Glomerular endothelial cell (primary cell): ENCODE data around the gene ANKRD12. TPM values are rescaled to one million over a fixed set of nuclear protein-coding genes. Genes with fewer than 3 reads are reported as not detected.
"Not testable (repeated sequence)": the region's sequence is repeated elsewhere in the genome, so short reads cannot be mapped to it uniquely, and the experiment has no call there.

Source experiments
- DNase-seq: peaks from one replicate; pipeline ENCODE4 v3.0.0-alpha.2; 2011; ENCODE audit warnings: low read depth, low spot score; ENCODE audit errors: extremely low read depth
- total RNA-seq: library from RNA; depleted of rRNA; stranded (reverse); fragments of >200 nt; gene quantifications from 2 replicates; pipeline ENCODE4 v1.2.3, GENCODE V29; 2015

Gene ANKRD12
- 12.5 and 16.3 TPM in 2 replicates for total RNA-seq

DNA sequence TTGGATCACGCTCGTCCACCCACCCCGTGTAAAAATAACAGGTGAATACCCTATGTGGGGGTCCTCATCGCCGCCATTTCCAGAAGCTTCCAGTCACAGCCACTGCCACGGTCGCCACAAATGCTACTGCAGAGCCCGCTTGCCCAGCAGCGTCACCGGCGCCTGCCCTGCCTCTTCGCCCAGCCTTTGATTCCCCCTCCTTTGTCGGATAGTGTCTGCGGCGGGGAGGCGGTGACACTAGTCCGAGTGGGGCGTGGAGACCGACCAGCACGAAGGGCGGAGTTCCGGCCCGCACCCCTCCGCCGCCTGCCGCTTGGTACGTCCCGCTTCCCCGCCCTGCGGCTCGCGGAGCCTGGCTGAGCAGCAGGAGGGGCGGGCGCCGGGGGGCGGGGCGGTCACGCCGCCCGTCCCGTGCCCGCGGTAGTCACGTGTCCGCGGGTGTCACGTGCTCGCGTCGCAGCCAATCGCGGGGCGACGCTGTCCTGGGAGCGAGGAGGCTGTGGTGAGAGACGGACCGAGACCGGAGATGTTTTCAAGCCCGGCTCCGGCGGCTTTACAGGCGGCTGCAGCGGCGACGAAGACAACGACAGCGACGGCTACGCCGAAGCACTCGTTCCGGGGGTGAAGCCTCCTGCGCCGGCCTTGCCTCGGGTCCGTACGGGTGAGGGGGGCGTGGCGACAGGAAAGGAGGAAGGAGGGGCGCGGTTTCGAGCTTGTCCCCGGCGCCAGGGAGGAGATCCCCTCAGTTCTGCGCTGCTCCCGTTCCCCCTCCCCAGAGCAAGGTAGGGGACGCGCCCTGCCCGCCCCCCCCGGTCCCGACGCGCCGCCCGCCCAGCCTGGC, at the start of gene ANKRD12:
Gene ANKRD12 (plus strand): TSS at position 467 of the 841 bp plus-strand sequence. CDS start 45,652 bp downstream, outside the sequence.
- no peak for DNase-seq

DNA sequence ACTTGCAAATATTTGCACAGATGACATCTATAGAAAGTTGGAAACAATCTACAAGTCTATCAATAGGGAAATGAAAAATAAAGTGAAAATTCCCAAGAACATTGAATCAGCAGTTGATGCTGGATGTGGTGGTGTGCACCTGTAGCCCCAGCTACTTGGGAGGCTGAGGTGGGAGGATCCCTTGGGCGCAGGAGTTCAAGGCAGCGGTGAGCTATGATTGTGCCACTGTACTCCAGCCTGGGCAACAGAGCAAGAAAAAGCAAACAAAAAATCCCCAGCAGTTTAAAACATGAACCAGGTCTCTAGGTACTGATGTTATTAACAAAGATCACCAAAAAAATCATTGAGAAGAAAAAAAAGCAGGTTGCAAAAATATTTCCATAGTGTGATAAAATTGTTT, 49.4 kb upstream of the ANKRD12 start:
- no peak for DNase-seq

DNA sequence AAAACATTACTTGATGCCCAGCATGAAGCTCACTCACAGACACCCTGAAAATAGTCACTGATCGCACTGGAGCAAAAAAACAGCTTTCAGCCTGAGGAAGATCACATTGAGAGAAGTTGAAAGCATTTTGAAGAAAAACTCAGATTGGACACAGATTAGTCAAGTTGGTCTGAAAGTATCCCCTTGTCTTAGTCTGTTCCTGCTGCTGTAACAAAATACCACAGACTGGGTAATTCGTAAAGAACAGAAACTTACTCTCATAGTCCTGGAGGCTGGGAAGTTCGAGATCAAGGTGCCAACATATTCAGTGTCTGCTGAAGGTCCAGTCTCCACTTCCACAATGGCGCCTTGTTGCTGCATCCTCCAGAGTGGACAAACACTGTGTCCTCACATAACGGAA, 48.3 kb upstream of the ANKRD12 start:
- no peak for DNase-seq

DNA sequence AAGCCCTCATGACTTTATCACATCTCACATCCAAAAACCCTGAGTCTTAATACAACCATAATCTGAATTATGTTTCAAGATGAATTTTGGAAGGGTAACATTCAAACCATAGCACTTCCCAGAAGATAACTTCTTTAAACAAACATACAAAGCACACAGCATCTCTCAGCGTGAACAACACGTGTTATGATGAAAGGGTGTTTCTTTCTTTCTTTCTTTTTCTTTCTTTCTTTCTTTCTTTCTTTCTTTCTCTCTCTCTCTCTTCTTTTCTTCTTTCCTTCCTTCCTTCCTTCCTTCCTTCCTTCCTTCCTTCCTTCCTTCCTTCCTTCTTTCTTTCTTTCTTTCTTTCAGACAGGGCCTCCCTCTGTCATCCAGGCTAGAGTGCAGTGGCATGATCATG, 47.9 kb upstream of the ANKRD12 start:
- not testable (repeated sequence) for DNase-seq

DNA sequence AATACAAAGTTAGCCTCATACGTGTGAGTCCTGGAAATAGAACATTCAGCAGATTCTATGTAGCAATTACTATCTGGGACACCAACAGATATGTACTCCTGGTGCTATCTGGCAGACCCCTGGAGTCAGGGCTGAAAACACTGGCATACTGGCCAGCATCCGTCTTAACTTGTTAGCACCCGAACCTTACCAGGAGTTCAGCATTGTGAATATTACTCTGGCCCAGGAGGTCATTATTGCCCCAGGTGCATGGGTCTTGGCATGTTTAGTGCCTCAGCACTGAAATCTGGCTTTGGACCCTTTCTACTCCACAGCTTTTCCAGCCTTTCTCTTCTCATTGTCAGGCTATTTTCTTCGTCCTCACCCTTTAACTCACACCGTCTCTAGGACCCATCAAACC, 46.0 kb upstream of the ANKRD12 start:
- no peak for DNase-seq

DNA sequence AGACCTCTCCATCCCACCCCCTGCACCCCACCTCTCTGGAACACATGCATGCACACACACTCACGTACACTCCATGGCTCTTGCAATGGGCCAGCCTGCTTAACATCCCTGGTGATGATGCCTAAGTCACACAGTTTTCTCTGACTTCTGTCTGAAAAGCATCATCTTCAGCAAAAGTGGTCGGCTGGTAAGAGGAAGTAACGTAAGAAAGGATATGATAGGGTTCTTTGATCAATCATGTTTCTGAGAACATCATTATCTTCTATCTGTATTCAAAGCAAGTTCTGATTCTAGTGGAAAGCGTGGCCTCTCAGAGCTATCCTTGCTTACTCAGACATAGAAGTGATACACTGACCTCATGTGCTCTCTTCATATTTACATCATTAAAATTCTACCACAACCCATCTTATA, 45.5 kb upstream of the ANKRD12 start:
- DNase-seq, result no peak

DNA sequence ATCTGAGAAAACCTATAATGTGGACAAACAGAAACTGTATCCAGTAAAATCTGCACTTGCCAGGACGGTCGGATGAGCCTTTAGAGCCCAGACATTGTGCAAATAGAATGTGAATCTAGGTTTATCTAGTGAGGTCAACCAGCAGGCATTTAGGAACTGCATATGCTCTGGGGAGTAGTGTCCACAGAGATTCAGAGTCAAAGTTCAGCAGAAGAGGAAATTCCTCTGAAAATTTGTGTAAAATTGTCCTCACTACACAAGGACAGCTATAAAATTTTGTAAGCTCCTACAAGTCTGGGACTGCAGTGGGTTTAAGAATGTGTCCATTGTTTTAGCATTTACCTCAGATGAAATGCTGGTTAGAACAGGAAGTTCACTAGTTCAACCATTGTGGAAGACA, 43.9 kb upstream of the ANKRD12 start:
- no peak for DNase-seq

DNA sequence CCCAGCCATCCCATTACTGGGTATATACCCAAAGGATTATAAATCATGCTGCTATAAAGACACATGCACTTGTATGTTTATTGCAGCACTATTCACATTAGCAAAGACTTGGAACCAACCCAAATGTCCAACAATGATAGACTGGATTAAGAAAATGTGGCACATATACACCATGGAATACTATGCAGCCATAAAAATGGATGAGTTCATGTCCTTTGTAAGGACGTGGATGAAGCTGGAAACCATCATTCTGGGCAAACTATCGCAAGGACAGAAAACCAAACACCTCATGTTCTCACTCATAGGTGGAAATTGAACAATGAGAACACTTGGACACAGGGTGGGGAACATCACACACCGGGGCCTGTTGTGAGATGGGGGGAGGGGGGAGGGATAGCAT, 43.5 kb upstream of the ANKRD12 start:
- DNase-seq, result not testable (repeated sequence)

DNA sequence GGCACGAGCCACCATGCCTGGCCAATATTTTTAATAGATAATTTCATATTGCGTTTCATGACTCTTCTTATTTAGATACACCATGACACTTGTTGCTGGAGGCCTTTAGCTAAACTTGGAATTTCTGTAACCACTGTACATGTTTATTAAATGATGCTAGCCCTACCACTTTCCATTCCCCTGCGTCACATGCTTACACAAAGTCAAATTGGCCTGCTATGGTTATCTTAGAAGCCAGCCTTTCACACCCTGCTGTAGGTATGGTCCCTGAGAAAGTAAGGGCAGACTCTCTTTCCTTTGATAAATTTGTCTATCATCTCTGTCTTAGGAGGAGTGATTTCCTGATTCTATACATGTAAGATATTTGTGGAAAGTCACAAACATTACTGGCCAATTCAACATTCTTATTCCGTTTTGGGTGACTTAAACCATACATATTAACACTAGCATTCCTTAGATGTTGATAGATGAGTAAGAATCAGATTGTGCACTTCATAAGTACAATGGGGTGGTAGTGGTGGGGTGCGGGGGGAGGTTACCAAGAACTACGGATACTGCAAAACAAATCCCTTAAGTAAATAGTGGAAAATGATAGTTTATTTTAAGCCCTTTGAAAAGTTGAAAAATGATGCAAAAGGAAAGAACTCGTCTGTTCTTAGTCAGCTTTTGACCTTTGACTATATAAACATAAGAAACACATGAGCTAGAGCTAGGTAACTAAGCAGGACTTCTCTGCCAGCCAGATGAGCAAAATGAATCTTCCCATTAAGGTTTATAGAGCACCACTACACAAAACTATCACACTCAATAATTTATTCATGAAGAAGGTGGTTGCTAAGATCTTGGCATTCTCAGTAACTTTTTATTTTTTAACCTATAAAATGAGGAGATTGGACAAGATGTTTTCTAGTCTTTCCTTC, 42.0 kb upstream of the ANKRD12 start:
- DNase-seq, result no peak

DNA sequence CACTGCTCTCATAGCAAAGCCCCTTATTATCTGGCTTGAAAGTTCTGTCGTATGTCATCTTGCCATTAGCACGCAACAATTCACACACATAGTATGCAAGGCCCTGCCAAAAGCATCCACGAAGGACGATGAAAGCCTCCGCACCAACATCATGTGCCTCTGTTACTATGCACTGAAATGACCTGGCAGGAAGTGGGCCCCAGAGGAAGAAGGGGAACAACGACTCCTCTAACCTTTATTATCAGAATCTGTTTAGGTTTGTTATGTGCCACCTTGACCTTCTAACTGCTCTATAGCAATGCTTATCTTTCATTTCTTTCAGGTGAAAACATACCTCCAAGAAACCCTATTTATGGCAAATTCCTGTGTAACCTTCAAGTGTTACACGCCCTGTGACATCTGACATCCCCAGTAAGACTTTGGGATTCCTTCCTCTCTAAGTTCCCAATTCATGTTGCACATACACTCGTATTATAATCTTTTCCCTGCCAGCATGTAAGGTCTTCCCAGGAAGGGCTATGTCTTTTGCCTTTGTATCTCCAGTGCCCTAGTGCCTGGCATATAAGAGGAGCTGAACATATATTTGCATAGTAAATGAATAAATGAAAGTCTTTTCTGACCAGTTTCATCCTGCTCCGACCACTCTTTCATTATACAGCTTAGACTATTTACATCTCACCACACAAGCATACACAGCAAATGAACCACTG, 41.1 kb upstream of the ANKRD12 start:
- DNase-seq, result no peak

DNA sequence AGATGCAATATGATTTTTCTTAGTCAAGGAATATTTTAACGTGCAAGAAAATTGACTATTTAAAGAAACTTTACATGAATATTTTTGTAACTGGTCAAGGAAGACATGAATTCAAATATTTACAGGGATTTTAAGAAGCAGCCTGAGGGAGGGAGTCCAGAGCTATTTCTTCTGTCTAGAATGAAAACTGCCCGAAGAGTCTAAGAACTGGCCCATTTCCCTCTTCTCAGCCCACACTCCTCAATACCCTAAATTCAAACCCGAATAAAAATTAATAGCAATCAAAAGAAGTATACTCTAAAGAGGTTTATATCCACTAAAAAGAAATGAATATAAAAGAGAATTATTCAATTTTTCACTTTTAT, 40.6 kb upstream of the ANKRD12 start:
- DNase-seq, result no peak

DNA sequence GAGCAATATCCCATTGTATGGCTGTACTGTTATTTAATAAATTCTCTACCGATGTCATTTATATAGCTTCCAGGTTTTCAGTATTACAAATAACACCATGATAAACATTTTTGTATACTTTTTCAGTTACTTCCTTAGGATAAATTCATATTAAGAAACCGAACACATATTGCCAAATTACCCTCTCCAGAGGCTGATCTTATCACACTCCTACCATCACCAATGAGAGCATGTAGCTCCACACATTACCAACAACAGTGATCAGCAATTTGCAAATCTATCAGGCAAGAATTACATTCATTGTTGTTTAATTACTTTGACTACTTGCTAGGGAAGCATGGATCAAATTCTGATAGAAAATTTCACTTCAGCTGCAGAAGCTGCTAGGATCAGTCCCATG, 39.9 kb upstream of the ANKRD12 start:
- no peak for DNase-seq

DNA sequence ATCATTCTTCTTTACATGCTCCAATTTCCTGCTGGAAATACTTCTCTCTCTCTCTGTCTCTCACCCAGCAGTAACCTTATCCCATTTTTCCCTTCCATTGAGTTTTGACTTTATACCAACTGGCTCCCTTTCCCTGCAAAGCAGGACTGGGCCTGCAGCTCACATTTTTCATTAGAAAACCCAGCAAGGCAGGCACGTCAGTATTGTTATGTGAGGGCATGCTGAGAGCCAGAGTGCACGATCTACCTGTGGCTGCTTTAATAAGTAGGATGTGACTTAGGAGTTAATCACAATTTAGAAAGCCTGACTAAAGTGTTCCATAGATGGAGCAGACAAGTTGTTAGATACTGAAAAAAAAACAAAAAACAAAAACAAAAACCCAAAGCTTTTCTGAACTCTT, 39.2 kb upstream of the ANKRD12 start:
- DNase-seq, result no peak

DNA sequence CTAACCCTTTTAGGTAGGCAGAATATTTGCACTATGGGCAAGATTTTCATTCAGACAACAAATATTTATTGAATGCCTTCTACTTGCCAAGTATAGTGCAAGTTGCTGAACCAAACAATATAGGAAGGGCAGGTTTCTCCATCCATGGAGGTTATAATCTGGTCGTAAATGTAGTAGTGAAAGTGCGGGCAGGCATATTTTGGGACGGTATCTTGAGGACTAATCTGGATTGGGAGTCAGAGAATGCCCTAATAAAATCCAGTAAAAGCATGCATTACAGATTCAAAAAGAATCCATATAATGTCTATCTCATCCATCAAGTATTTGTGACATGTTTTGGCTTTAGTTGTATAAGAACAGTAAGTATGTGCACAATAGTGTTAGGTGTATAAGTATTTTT, 35.8 kb upstream of the ANKRD12 start:
- DNase-seq, result no peak

DNA sequence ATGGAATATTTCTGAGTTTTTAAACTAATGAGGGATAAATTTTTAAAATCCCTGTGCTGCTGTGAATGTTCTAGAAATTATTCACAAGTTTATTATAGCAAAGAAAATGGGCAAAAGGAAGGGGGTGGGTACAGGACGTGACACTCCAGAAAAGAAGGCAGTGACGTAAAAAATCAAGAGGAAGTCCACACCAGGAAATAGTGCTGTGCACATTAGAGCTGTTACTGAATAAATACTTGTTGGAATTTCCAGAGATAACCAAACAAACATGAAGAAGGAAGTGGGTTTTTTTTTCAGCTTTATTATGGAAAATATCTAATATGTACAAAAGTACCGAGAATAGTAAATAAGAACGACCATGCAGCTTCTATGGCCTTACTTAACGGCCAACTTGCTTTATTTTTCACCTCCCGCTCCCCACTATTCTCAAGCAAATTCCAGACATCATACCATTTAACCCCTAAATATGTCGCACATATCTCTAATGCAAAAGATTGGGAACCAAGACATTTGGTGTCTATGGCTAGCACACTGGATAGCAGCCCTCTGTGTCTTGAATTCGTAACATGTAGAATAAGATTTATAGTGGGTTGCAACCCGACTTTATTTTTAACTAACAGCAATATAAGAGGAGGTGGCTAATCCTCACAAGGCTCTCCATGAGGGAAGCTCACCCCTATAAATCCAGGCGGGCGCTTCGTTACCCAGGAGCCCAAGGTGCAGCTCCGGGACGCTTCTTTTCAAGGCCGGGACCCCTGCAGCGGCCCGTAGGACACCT, 34.7 kb upstream of the ANKRD12 start:
- DNase-seq, result no peak

DNA sequence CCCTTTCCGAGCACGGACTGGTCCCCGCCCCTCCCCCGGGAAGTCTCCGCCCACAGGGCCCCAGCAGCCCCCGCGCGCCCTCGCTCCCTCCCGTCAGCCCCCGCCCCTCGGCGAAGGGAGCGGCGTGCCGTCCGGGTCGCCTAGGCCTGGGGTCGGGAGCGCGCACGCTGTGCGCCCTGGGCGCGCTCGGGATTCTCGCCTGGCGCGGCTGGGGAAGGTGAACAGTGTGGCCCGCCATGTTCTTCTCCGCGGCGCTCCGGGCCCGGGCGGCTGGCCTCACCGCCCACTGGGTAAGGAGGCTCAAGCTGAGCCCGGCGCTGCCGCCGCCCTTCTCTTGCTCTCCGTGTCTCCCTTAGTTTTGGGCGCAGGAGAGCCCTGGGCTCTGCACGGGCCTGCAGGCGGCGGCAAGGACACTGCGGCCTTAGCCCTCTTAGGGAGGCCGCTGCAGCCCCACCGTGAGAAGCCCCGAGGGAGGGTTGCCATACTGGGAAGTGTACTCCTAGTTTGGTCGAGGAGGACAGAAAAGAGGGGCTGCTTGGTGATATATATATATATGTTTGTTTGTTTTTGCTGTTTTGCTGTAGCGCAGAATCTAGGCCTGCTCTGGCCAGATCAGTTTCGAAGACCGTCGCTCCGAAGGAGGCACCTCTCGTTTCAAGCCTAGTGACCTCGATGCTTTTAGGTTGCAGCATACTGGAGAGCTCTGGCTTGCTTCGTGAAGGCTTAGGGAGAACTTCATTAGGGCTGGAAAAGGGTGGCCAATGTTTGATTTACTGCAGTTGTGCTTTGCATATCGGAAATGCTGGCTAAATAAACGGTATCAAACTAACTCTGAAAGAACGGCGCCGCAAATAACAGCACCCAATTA, 33.8 kb upstream of the ANKRD12 start, which contains the start of gene NDUFV2:
Gene NDUFV2 (plus strand): TSS at position 192 of the 868 bp plus-strand sequence. CDS start 45 bp downstream, at position 237.
- DNase-seq, result no peak

DNA sequence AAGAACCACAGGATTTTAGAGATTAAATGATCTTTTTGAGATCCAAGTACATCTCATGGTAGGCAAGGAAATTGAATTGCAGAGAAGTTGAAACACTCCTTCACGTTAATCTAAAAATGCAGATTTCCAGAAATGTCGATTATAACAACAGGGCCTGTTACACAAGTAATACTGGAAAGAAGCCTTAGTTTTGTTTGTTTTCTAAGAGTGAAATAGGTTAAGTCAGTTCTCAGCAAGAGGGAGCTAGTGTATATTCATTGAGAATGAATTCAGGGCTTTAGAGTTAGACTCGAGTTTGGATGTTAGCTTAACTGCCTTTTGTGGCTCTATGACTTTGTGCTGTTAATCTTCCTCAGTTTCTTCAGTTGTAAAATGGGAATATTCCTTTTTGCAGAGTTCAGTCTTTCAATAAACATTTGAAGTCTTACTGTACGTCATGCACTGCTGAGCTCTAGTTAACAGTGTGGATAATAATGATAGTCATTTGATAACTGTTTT, 33.2 kb upstream of the ANKRD12 start:
- DNase-seq, result no peak

DNA sequence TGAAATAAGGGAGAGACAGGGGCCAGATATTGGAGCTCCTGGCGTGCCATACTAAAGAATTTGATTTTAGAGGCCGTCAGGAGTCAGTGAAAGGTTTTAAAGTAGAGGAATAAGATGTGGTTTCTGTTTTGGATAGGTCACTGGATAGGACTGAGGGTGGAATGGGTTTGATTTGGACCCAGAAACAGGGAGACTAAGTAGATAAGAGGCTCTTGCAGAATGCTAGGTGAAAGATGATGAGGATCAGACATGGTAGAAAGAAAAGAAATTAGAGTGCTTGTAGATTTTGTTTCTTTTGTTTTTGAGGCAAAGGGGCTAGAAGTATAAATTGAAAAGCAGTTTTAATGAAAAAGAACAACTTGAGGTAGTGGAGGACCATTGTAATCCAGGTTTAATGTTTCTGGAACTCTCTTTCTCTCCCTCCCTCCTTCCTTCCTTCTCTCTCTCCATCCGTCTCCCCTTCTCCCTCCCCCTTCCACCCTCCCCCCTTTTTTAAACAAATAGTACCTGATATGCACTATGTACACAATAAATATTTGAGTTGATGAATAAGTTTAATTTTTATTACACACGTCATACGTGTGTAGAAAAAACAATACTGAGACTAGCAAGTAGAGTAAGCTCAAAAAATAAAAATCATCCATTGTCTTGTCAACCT, 32.2 kb upstream of the ANKRD12 start:
- DNase-seq, result no peak

DNA sequence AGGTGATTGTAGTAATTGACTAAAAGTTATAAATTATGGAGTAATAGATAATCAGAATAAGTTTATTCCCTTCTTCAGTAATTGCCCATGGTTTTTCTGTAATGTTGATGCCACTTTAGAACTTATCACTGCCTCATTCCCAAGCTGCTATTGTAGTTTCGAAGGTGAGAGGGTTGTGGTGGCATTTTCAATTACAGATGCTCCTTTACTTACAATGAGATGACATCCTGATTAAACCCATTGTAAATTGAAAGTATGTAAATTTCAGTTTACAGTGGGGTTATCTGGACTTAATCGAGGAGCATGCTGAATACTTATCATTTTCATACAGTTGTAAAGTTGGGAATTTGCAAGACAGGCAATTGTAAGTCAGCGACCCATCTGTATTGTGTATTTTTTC, 31.2 kb upstream of the ANKRD12 start:
- DNase-seq, result no peak
